ENCODE measurements around the gene NUAK1. TPM values are rescaled to one million over a fixed set of nuclear protein-coding genes. Genes with fewer than 3 reads are reported as not detected.

The NUAK1 gene
- total RNA-seq, 1 experiment from 2014 or later = 2.6 TPM

- Mint-ChIP-seq H3K36me3 (ENCODE audit: insufficient read depth, unreplicated experiment) (peaks cover 22% of the 10 kb centered on the region), H3K27ac (ENCODE audit: low read depth, unreplicated experiment) (no peak overlapping the region), H3K9me3 (ENCODE audit: unreplicated experiment) (no peaks in the 10 kb centered on the region), H3K27me3 (ENCODE audit: insufficient read depth, unreplicated experiment) (no peaks in the 10 kb centered on the region), H3K4me3 (ENCODE audit: unreplicated experiment) (no peak overlapping the region), H3K4me1 (ENCODE audit: insufficient read depth, unreplicated experiment) (peaks cover 11% of the 10 kb centered on the region)
- intact Hi-C loops (cut with micrococcal nuclease) = no loop called here
- no peak for DNase-seq (ENCODE audit: unreplicated experiment)
- no TSS peak for BruUV-seq (replicated peaks)
- TF ChIP-seq, protein P1, sequence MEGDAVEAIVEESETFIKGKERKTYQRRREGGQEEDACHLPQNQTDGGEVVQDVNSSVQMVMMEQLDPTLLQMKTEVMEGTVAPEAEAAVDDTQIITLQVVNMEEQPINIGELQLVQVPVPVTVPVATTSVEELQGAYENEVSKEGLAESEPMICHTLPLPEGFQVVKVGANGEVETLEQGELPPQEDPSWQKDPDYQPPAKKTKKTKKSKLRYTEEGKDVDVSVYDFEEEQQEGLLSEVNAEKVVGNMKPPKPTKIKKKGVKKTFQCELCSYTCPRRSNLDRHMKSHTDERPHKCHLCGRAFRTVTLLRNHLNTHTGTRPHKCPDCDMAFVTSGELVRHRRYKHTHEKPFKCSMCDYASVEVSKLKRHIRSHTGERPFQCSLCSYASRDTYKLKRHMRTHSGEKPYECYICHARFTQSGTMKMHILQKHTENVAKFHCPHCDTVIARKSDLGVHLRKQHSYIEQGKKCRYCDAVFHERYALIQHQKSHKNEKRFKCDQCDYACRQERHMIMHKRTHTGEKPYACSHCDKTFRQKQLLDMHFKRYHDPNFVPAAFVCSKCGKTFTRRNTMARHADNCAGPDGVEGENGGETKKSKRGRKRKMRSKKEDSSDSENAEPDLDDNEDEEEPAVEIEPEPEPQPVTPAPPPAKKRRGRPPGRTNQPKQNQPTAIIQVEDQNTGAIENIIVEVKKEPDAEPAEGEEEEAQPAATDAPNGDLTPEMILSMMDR (IDR thresholded peaks at IDR 0.05; ENCODE audit: unreplicated experiment) = no peak
- ChIA-PET POLR2A (interaction anchor here (0.6 kb wide), 1 partner anchor 610 kb away, joined by 3 read pairs; no protein-coding TSS in a partner anchor), CTCF (interaction anchor here (0.6 kb wide), 1 partner anchor 274 kb away, joined by 4 read pairs; no protein-coding TSS in a partner anchor)
These were observed 56.3 kb downstream of the NUAK1 start for GRCh38 chr12:106082216-106083175.

- no peak for DNase-seq (ENCODE audit: unreplicated experiment)
- H3K36me3 Mint-ChIP-seq (ENCODE audit: insufficient read depth, unreplicated experiment) = peaks cover 26% of the 10 kb centered on the region
- H3K4me1 Mint-ChIP-seq (ENCODE audit: insufficient read depth, unreplicated experiment) = peaks cover 11% of the 10 kb centered on the region
- CTCF ChIA-PET = no interaction called here
- TF ChIP-seq, protein P1 (IDR thresholded peaks at IDR 0.05; ENCODE audit: unreplicated experiment) = no peak
- no peak overlapping the region for H3K27ac Mint-ChIP-seq (ENCODE audit: low read depth, unreplicated experiment)
- no peak overlapping the region for H3K4me3 Mint-ChIP-seq (ENCODE audit: unreplicated experiment)
- H3K9me3 Mint-ChIP-seq (ENCODE audit: unreplicated experiment) = no peaks in the 10 kb centered on the region
- no peaks in the 10 kb centered on the region for H3K27me3 Mint-ChIP-seq (ENCODE audit: insufficient read depth, unreplicated experiment)
- POLR2A ChIA-PET = interaction anchor here (0.6 to 1.2 kb wide), 2 partner anchors 28 to 609 kb away, joined by 3 to 4 read pairs; no protein-coding TSS in a partner anchor
- no TSS peak for BruUV-seq (replicated peaks)
- intact Hi-C loops (cut with micrococcal nuclease) = no loop called here
These were observed 57.1 kb downstream of the NUAK1 start for GRCh38 chr12:106081606-106082005.

- CTCF ChIA-PET = no interaction called here
- intact Hi-C loops (cut with micrococcal nuclease) = no loop called here
- BruUV-seq (replicated peaks) = no TSS peak
- Mint-ChIP-seq H3K27me3 (ENCODE audit: insufficient read depth, unreplicated experiment) (no peaks in the 10 kb centered on the region), H3K4me1 (ENCODE audit: insufficient read depth, unreplicated experiment) (peaks cover 11% of the 10 kb centered on the region), H3K4me3 (ENCODE audit: unreplicated experiment) (no peak overlapping the region), H3K36me3 (ENCODE audit: insufficient read depth, unreplicated experiment) (peaks cover 29% of the 10 kb centered on the region), H3K9me3 (ENCODE audit: unreplicated experiment) (no peaks in the 10 kb centered on the region), H3K27ac (ENCODE audit: low read depth, unreplicated experiment) (no peak overlapping the region)
- DNase-seq (ENCODE audit: unreplicated experiment) = no peak
- POLR2A ChIA-PET = interaction anchor here (1.2 kb wide), 1 partner anchor 29 kb away, joined by 4 read pairs; no protein-coding TSS in a partner anchor
- TF ChIP-seq, protein P1 (IDR thresholded peaks at IDR 0.05; ENCODE audit: unreplicated experiment) = no peak
These were observed 58.0 kb downstream of the NUAK1 start for GRCh38 chr12:106080791-106081170.

GRCh38 chr12:106080041-106080790 is 58.5 kb downstream of the NUAK1 start:
- POLR2A ChIA-PET = no interaction called here
- H3K36me3 Mint-ChIP-seq (ENCODE audit: insufficient read depth, unreplicated experiment) = peaks cover 32% of the 10 kb centered on the region
- DNase-seq (ENCODE audit: unreplicated experiment) = no peak
- CTCF ChIA-PET = no interaction called here
- H3K27me3 Mint-ChIP-seq (ENCODE audit: insufficient read depth, unreplicated experiment) = no peaks in the 10 kb centered on the region
- H3K4me3 Mint-ChIP-seq (ENCODE audit: unreplicated experiment) = no peak overlapping the region
- H3K4me1 Mint-ChIP-seq (ENCODE audit: insufficient read depth, unreplicated experiment) = peaks cover 11% of the 10 kb centered on the region
- no peak overlapping the region for H3K27ac Mint-ChIP-seq (ENCODE audit: low read depth, unreplicated experiment)
- no TSS peak for BruUV-seq (replicated peaks)
- H3K9me3 Mint-ChIP-seq (ENCODE audit: unreplicated experiment) = no peaks in the 10 kb centered on the region
- intact Hi-C loops (cut with micrococcal nuclease) = no loop called here
- TF ChIP-seq, protein P1 (IDR thresholded peaks at IDR 0.05; ENCODE audit: unreplicated experiment) = no peak
